HG03175 (cell line): ENCODE measurements around the gene MMP26.
"Not testable (repeated sequence)": the region's sequence is repeated elsewhere in the genome, so short reads cannot be mapped to it uniquely, and the experiment has no call there.

Experiments used
- ATAC-seq: cut with Tn5 transposase; IDR thresholded peaks from one replicate; pipeline ENCODE4 v1.9.1; 2021; ENCODE audit warnings: mild to moderate bottlenecking, moderate library complexity; ENCODE audit not compliant: unreplicated experiment

Gene MMP26

GRCh38 chr11:4722616-4723534 is 18.3 kb downstream of the MMP26 start:
- ATAC-seq, result not testable (repeated sequence)

GRCh38 chr11:4727171-4727570 is 22.6 kb downstream of the MMP26 start:
- no peak for ATAC-seq

- no peak for ATAC-seq
These were observed 36.2 kb downstream of the MMP26 start for GRCh38 chr11:4740735-4741134.

- no peak for ATAC-seq
These were observed 43.9 kb downstream of the MMP26 start for GRCh38 chr11:4748438-4748837.

- no peak for ATAC-seq
These were observed 46.6 kb downstream of the MMP26 start for GRCh38 chr11:4751201-4751600.
